Measurements from ENCODE around the gene HMSD. TPM values are rescaled to one million over a fixed set of nuclear protein-coding genes. Genes with fewer than 3 reads are reported as not detected.

HMSD gene
- polyA plus RNA-seq, 6 donors from 2014 or later, result not detected

DNA sequence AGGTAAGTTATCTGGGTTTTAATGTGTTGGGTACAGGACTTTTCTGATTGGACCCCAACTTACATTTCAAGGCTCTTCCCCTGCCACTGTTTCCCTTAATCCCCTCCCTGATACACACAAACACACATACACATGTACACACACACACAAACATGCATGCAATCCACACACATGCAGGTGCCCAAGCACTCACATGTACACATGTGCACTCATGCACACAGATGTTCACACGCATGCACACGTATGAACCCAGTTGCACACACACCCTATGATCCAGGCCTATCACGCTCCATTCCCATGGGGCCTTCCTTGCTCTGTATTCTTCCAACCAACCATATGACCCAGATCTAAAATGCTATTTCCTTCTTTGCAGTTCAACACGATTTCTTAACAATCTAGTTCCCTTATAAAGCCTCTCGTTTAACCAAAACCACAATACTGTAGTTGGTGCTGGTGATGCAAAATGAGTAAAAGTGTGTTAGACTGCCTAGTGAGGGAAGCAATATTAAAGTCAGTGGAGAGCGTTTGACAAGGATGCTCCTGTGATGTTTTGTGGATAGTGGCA is 31.9 kb downstream of the HMSD start:
- no peaks in the 10 kb centered on the region for H3K27me3 Mint-ChIP-seq
- H3K9me3 Mint-ChIP-seq, result no peaks in the 10 kb centered on the region
- peak overlapping the region in 1 of 6 donors; percentile 42 for H3K27ac Mint-ChIP-seq
- peaks cover 13 to 23% (median 23%) of the 10 kb centered on the region in 3 donors for H3K4me1 Mint-ChIP-seq
- peaks cover 18 to 32% of the 10 kb centered on the region in 2 donors for H3K36me3 Mint-ChIP-seq
- DNase-seq (no peak), ATAC-seq (ENCODE audit: low read depth in 2 of 2) (no peak)
- no peak overlapping the region for H3K4me3 Mint-ChIP-seq

DNA sequence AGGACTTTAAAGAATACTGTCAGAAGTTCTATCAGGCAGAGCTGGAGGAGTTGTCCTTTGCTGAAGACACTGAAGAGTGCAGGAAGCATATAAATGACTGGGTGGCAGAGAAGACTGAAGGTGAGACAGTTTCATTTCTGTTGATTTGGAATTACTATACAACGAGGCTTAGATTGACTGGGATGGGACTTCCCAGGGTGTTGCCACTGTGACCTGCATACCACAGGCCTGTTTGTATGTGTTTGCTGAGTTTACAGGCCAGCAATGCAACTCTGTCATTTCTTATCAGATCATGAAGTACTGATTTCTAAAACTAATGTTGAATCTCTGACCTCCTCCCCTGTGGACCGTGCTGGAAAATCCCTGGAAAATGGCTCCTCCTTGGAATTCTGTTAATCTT is 32.6 kb downstream of the HMSD start:
- Mint-ChIP-seq H3K4me3 (no peak overlapping the region), H3K27me3 (no peaks in the 10 kb centered on the region), H3K27ac (peak overlapping the region in 1 of 6 donors; percentile 42), H3K9me3 (no peaks in the 10 kb centered on the region), H3K36me3 (peaks cover 18 to 40% of the 10 kb centered on the region in 2 donors), H3K4me1 (peaks cover 9 to 23% (median 19%) of the 10 kb centered on the region in 3 donors)
- no peak for ATAC-seq (ENCODE audit: low read depth in 2 of 2)
- DNase-seq, result no peak

DNA sequence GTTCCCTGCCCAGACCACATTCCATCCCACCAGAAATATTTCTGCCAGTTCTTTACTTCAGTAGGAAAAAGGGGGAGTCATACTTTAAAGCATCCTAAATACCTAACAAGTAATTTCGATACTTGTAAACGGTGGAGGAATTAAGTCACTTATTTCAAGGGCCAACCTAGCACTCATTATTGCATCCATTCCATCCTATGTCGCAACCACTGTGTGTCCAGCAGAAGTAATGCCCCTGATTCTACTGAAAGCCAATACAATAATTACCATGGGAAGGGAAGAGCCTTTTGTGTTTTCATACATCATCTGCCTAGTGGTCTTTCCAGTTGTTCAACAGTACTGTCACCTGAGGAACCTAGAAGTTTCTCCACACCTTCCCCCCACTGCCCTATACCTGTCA is 33.3 kb downstream of the HMSD start:
- Mint-ChIP-seq H3K27ac (no peak overlapping the region), H3K4me3 (no peak overlapping the region), H3K9me3 (no peaks in the 10 kb centered on the region), H3K4me1 (peaks cover 9 to 19% (median 16%) of the 10 kb centered on the region in 3 donors), H3K36me3 (peaks cover 18 to 41% of the 10 kb centered on the region in 2 donors), H3K27me3 (no peaks in the 10 kb centered on the region)
- DNase-seq, result no peak
- no peak for ATAC-seq (ENCODE audit: low read depth in 2 of 2)

DNA sequence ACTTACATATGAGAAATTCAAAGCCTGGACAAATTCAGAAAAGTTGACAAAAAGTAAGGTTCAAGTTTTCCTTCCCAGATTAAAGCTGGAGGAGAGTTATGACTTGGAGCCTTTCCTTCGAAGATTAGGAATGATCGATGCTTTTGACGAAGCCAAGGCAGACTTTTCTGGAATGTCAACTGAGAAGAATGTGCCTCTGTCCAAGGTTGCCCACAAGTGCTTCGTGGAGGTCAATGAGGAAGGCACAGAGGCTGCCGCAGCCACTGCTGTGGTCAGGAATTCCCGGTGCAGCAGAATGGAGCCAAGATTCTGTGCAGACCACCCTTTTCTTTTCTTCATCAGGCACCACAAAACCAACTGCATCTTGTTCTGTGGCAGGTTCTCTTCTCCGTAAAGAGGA is 37.8 kb downstream of the HMSD start:
- DNase-seq, result no peak
- no peaks in the 10 kb centered on the region for H3K9me3 Mint-ChIP-seq
- H3K36me3 Mint-ChIP-seq, result peaks cover 10 to 34% of the 10 kb centered on the region in 2 donors
- no peak overlapping the region for H3K27ac Mint-ChIP-seq
- ATAC-seq (ENCODE audit: low read depth in 2 of 2), result no peak
- H3K4me3 Mint-ChIP-seq, result no peak overlapping the region
- no peaks in the 10 kb centered on the region for H3K27me3 Mint-ChIP-seq
- no peaks in the 10 kb centered on the region for H3K4me1 Mint-ChIP-seq

DNA sequence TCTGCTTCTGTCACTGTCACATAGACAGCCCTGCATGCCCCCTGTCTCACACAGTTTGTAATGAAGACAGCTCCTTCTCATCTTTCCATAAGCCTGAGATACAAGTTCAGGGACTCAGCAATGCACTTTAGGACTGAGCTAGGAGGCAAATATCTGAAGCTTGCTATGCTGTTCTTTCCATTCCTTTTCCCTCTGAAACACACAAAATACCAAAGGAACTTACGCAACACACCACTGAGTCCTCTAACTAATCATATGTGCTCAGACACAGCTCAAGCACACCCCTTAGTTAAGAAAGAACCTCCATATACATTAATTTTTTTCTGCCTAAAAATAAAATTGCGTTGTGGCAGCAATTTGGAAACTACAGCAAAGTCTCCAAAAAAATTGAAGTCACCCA is 38.6 kb downstream of the HMSD start:
- ATAC-seq (ENCODE audit: low read depth in 2 of 2), result no peak
- peaks cover 0 to 5% (median 0%) of the 10 kb centered on the region in 7 donors for H3K9me3 Mint-ChIP-seq
- H3K27ac Mint-ChIP-seq, result peak overlapping the region in 2 of 6 donors; percentile 6 to 37
- no peak for DNase-seq
- no peaks in the 10 kb centered on the region for H3K4me1 Mint-ChIP-seq
- H3K27me3 Mint-ChIP-seq, result no peaks in the 10 kb centered on the region
- H3K4me3 Mint-ChIP-seq, result no peak overlapping the region
- H3K36me3 Mint-ChIP-seq, result peaks cover 7 to 30% of the 10 kb centered on the region in 2 donors

DNA sequence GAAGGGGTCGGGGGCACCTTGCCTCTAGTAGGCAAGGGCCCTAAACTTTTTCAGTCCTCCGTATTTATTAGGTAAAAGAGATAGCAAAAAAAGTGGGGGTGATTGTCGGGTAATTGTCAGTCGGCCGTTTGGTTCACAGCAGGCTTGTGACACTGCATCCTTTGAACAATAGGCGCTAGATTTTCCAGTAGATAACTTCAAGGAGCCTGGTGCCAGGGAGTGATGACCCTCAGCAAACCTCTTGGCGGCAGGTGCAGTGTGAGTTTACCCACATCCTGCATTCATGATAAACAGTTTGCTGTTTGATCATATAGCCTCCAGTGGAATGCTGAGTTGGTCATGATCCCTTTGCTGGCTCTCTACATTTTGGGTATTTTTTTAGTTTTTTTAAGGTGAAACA is 43.6 kb downstream of the HMSD start:
- Mint-ChIP-seq H3K36me3 (peaks cover 20 to 21% of the 10 kb centered on the region in 2 donors), H3K27me3 (no peaks in the 10 kb centered on the region), H3K9me3 (peaks cover 0 to 28% (median 14%) of the 10 kb centered on the region in 7 donors), H3K27ac (peak overlapping the region in 2 of 6 donors; percentile 31 to 44), H3K4me1 (no peaks in the 10 kb centered on the region), H3K4me3 (no peak overlapping the region)
- no peak for DNase-seq
- no peak for ATAC-seq (ENCODE audit: low read depth in 2 of 2)

DNA sequence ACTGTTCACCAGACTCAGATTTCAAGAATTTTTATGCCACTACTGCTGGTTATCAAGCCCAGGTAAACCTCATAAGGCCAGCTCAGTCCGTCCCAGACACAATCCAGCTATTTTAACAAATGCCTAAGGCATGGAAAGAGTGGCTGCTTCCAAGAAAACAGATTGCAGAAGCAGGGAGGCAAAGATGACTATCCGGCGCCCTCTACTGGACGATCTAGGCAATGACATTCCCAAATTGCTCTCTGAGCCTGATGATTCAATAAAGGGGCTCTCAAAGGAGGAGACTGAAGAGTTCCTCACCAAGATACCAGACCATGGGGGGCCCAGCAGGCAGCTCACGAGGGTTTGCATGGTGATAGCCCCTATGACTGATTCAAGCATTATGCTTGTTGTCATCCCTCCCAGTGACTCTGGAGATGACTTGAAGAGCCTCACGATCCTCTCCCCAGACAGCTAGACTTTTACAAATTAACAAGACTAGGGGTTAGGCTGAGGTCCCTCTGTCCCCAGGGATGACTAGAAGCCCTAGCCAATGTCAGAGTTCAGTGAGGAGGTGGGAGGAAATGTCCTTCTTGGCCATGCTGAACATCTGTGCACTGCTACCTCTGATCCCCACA is 45.8 kb downstream of the HMSD start:
- Mint-ChIP-seq H3K27me3 (no peaks in the 10 kb centered on the region), H3K36me3 (peaks cover 17 to 21% of the 10 kb centered on the region in 2 donors), H3K4me3 (no peak overlapping the region), H3K27ac (no peak overlapping the region), H3K4me1 (no peaks in the 10 kb centered on the region), H3K9me3 (peaks cover 0 to 28% (median 18%) of the 10 kb centered on the region in 7 donors)
- DNase-seq, result peak; percentile 31
- ATAC-seq (ENCODE audit: low read depth in 2 of 2), result peak; percentile 21 to 28

DNA sequence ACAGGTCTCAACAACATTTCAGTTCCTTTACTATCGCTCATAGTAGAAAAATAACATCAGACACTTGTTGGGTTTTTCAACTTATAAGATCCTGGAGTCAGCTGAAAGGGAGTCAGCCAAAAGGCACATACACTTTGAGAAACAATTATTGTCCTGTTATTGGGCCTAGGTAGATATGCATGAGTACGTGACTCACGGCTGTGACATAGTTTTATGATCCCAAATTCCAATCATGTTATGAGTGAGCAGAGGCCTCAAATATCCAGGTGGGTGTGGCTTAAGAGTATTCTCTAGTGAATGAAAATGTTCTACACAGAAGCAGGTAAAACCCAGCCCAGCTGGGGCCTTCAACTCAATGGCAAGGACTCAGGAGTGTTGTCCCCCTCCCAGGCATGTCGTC is 47.9 kb downstream of the HMSD start:
- H3K27me3 Mint-ChIP-seq, result peaks cover 0 to 9% (median 8%) of the 10 kb centered on the region in 3 donors
- no peak for DNase-seq
- ATAC-seq (ENCODE audit: low read depth in 2 of 2), result no peak
- peaks cover 17 to 28% of the 10 kb centered on the region in 2 donors for H3K36me3 Mint-ChIP-seq
- H3K9me3 Mint-ChIP-seq, result peaks cover 0 to 28% (median 18%) of the 10 kb centered on the region in 7 donors
- H3K27ac Mint-ChIP-seq, result no peak overlapping the region
- no peaks in the 10 kb centered on the region for H3K4me1 Mint-ChIP-seq
- H3K4me3 Mint-ChIP-seq, result peak overlapping the region in 1 of 8 donors; percentile 20

DNA sequence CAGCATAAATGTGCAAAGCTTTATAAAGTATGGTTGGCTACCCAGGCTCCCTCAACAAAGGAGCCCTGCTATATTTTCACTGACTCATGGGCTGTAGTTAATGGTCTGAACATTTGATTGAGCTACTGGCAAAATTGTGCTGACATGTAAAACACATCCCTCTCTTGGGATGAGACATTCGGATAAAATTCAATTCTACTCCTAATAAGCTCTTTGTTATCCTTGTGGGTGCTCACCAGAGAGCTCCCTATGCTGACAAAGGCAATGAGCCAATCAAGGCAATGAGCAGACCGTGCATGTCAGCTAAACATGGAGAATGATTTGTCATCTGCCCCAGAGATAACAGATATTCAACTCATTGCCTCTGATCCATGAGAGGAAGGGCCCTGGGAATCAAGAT is 48.5 kb downstream of the HMSD start:
- Mint-ChIP-seq H3K4me1 (no peaks in the 10 kb centered on the region), H3K9me3 (peaks cover 0 to 28% (median 20%) of the 10 kb centered on the region in 7 donors), H3K4me3 (no peak overlapping the region), H3K27me3 (peaks cover 0 to 13% (median 9%) of the 10 kb centered on the region in 3 donors), H3K27ac (no peak overlapping the region), H3K36me3 (peaks cover 13 to 25% of the 10 kb centered on the region in 2 donors)
- no peak for ATAC-seq (ENCODE audit: low read depth in 2 of 2)
- no peak for DNase-seq

DNA sequence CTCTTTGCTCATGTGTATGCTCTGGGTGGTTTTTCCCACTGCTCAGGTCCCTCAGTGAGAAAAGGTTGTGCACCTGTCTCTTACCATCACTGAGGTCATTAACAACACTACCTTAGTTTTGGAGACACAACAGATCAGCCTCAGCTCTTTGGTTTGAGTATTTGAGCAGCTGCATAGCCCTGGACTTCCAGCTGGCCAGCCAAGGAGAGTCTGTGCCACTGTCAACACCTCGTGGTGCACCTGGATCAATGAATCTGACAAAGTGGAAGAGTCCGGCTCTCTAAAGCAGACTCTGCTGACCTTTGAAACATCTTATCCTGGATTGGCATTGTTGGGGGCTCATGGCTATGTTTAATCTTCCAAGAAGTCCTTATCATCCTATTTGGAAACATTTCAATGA is 50.8 kb downstream of the HMSD start:
- DNase-seq, result no peak
- H3K36me3 Mint-ChIP-seq, result peaks cover 18 to 31% of the 10 kb centered on the region in 2 donors
- no peak for ATAC-seq (ENCODE audit: low read depth in 2 of 2)
- H3K27ac Mint-ChIP-seq, result no peak overlapping the region
- peaks cover 4 to 35% (median 19%) of the 10 kb centered on the region in 7 donors for H3K9me3 Mint-ChIP-seq
- peaks cover 7 to 19% (median 13%) of the 10 kb centered on the region in 3 donors for H3K27me3 Mint-ChIP-seq
- no peak overlapping the region for H3K4me3 Mint-ChIP-seq
- no peaks in the 10 kb centered on the region for H3K4me1 Mint-ChIP-seq

DNA sequence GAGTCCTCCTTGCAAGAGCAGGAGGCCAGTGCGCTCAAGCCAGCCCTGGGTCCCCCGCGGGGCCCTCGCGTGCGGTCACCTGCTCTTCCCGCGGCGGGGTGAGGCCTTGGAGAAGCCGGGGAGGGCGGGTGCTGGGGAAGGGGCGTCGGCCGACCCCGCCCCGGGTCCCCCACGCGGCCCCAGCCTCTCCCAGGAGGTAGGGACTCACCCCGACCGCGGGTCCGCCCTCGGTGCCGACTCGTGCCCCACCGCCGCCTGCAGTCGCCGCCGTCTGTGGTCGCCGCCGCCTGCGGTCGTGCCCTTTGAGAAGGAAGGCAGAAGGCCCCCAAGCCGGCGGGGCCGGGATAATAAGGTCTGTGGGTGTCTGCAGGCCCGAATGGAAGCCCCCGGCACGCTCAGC is 53.5 kb downstream of the HMSD start:
- no peak for DNase-seq
- Mint-ChIP-seq H3K27me3 (peaks cover 7 to 22% (median 19%) of the 10 kb centered on the region in 3 donors), H3K4me3 (no peak overlapping the region), H3K36me3 (peaks cover 6 to 16% of the 10 kb centered on the region in 2 donors), H3K27ac (no peak overlapping the region), H3K9me3 (peaks cover 0 to 10% (median 5%) of the 10 kb centered on the region in 7 donors), H3K4me1 (no peaks in the 10 kb centered on the region)
- no peak for ATAC-seq (ENCODE audit: low read depth in 2 of 2)

DNA sequence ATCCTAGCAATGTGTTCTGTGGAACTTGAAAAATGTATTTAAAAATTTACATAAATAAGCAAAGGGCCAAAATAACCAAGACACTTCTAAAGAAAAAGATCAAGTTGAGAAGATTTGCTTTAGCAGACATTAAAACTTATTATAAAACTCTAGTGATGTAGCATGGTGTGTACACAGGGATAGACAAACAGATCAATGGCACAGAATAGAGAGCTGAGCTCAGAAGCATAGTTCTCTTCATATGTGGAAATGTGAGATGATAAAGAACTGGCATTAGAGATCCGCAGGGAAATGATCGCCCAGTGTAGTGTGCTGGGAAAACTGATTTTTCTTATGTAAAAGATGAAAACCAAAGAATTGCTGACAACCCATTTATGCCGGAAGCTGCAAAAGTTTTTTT is 60.2 kb downstream of the HMSD start:
- H3K4me1 Mint-ChIP-seq, result no peaks in the 10 kb centered on the region
- no peak for DNase-seq
- H3K27ac Mint-ChIP-seq, result no peak overlapping the region
- ATAC-seq (ENCODE audit: low read depth in 2 of 2), result no peak
- H3K27me3 Mint-ChIP-seq, result peaks cover 0 to 15% (median 12%) of the 10 kb centered on the region in 3 donors
- no peak overlapping the region for H3K4me3 Mint-ChIP-seq
- H3K36me3 Mint-ChIP-seq, result no peaks in the 10 kb centered on the region
- H3K9me3 Mint-ChIP-seq, result peaks cover 0 to 1% (median 0%) of the 10 kb centered on the region in 7 donors
